Medulla oblongata (tissue), 1 donor: ENCODE data around the gene CLPSL1.
A peak's percentile ranks its signal among the peaks of the same experiment; 100 is the strongest.

Experiments
- DNase-seq: peaks from one replicate; pipeline ENCODE4 v3.0.0-alpha.2; 2015; ENCODE audit errors: extremely low spot score

Gene CLPSL1

GRCh38 chr6:35795453-35796071 lies 14.7 kb downstream of the CLPSL1 start:
- DNase-seq: no peak

- no peak for DNase-seq
Measured at GRCh38 chr6:35796236-35796635, 15.4 kb downstream of the CLPSL1 start.

- DNase-seq: no peak
Measured at GRCh38 chr6:35797837-35798526, 17.2 kb downstream of the CLPSL1 start.

- DNase-seq: no peak
Measured at GRCh38 chr6:35798706-35799105, 17.9 kb downstream of the CLPSL1 start.

GRCh38 chr6:35801148-35801547 lies 20.3 kb downstream of the CLPSL1 start:
- DNase-seq: no peak

GRCh38 chr6:35804996-35805736 lies 24.3 kb downstream of the CLPSL1 start, which contains the start of gene LHFPL5:
Gene LHFPL5, plus strand, starts transcription at chr6:35805352. Its CDS starts 319 bp downstream, at chr6:35805671.
- peak; percentile 6 for DNase-seq

GRCh38 chr6:35808688-35809087 lies 27.9 kb downstream of the CLPSL1 start:
- no peak for DNase-seq

GRCh38 chr6:35809809-35810208 lies 29.0 kb downstream of the CLPSL1 start:
- DNase-seq: no peak

- DNase-seq: no peak
Measured at GRCh38 chr6:35810971-35811698, 30.3 kb downstream of the CLPSL1 start.

GRCh38 chr6:35811699-35811995 lies 30.8 kb downstream of the CLPSL1 start:
- no peak for DNase-seq

GRCh38 chr6:35817515-35817914 lies 36.7 kb downstream of the CLPSL1 start:
- no peak for DNase-seq

GRCh38 chr6:35823601-35824000 lies 42.8 kb downstream of the CLPSL1 start:
- DNase-seq: no peak

- no peak for DNase-seq
Measured at GRCh38 chr6:35824552-35825192, 43.9 kb downstream of the CLPSL1 start.

- DNase-seq: no peak
Measured at GRCh38 chr6:35829306-35829705, 48.5 kb downstream of the CLPSL1 start.

- no peak for DNase-seq
Measured at GRCh38 chr6:35831257-35832007, 50.6 kb downstream of the CLPSL1 start.

GRCh38 chr6:35833536-35833935 lies 52.7 kb downstream of the CLPSL1 start:
- DNase-seq: no peak
